Measurements from ENCODE around the gene MEGF8.
"Not testable (repeated sequence)": the region's sequence is repeated elsewhere in the genome, so short reads cannot be mapped to it uniquely, and the experiment has no call there.

MEGF8 gene

GRCh38 chr19:42311657-42312056, 13.8 kb upstream of the MEGF8 start:
- no peak for DNase-seq

- DNase-seq: no peak
These were observed 13.1 kb upstream of the MEGF8 start for GRCh38 chr19:42312370-42312769.

DNA sequence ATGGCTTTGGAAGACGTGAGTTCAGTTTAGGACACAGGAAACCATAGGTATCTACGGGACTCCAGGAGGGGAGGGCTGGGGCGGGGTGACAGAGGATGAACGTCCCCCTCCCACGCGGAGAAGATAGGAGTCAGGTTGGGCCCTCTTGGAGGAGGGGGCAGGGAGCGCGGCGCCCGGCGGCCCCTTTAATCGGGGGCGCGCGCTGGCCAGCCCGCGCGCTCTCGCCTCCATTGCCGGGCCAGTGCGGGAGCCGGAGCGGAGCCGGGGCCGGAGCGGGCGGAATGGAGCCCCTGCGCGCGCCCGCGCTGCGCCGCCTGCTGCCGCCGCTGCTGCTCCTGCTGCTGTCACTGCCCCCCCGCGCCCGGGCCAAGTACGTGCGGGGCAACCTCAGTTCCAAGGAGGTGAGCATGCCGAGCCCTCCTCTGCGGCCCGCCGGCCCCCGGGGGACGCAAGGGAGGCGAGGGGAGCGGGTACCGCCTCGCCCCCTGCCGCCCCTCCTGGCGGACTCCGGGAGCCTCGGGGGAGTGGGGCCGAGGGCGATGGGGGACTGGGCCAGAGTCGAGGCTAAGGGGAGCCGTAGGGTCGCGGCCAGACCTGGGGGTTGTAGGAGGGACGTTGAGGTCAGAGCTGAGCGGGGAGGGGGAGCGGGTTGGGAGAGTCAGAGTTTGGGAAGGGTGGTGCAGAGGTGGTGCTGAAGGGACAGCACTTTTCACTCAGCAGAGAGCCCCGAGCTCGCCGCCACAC, 12.2 kb upstream of the MEGF8 start, which contains the start of gene TMEM145:
Gene TMEM145 (plus strand): TSS at position 214 of the 744 bp plus-strand sequence. CDS start 68 bp downstream, at position 282.
- DNase-seq: no peak

- no peak for DNase-seq
These were observed 11.3 kb upstream of the MEGF8 start for GRCh38 chr19:42313840-42314755.

DNA sequence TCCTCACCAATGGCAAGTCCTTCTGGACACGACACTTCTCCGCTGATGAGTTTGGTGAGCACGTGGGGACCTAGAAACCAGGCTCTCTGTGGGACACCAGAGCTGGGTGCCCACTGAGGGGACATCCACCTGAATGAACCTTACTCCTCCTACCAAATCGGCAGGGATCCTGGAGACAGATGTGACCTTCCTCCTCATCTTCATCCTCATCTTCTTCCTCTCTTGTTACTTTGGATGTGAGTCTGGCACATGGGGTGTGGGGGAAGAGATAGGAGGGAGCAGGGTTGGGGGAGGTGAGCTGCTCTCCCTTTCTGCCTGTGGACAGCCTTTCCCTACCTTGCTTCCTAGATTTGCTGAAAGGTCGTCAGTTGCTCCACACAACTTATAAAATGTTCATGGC, 10.4 kb upstream of the MEGF8 start:
- no peak for DNase-seq

GRCh38 chr19:42316223-42317211, 8.9 kb upstream of the MEGF8 start:
- peak; percentile 33 for DNase-seq

DNA sequence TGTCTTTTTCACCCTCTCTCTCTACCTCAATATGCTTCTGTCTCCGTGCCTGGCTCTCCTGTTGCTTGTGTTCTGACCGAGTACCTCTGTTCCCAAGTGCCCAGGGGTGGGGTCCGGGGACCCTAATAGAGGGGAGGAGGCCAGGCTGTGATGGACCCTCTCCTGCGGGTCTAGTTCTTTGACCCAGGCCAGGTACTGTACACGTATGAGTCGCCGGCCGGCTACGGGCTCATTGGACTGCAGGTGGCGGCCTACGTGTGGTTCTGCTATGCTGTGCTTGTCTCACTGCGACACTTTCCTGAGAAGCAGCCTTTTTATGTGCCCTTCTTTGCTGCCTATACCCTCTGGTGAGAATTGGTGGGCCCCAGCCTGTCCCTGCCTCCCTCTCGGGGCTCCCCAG, 7.9 kb upstream of the MEGF8 start:
- DNase-seq: no peak

DNA sequence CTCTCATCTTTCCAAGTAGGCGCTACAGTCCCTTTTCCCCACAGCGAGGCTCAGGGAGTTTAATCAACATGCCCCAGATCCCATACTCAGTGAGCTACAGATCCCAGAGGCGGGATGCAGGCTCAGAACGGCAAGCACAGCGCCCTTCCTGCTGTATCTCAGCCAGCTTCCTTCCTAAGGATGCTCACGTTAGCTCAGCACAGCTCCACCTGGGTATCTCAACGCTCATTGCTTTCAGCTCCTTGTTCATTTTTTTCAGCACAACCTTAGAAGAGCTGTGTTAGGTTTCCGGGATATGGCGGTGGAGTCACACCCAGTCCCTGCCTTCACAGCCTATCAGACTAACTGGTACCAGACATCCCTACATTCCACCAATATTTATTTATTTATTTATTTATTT, 3.1 kb upstream of the MEGF8 start:
- DNase-seq: no peak

DNA sequence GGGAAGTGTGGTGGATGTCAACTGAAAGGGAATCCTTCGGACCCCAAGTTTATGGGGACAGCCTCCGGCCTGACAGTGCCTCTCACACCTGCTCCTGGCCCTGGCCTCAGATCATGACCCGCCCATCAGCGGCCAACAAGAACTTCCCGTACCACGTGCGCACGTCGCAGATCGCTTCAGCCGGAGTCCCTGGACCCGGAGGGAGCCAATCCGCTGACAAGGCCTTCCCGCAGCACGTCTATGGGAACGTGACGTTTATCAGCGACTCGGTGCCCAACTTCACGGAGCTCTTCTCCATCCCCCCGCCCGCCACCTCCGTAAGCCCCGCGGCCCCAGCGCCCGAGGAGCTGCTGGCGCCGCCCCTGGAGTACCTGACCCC, 2.0 kb upstream of the MEGF8 start:
- no peak for DNase-seq

DNA sequence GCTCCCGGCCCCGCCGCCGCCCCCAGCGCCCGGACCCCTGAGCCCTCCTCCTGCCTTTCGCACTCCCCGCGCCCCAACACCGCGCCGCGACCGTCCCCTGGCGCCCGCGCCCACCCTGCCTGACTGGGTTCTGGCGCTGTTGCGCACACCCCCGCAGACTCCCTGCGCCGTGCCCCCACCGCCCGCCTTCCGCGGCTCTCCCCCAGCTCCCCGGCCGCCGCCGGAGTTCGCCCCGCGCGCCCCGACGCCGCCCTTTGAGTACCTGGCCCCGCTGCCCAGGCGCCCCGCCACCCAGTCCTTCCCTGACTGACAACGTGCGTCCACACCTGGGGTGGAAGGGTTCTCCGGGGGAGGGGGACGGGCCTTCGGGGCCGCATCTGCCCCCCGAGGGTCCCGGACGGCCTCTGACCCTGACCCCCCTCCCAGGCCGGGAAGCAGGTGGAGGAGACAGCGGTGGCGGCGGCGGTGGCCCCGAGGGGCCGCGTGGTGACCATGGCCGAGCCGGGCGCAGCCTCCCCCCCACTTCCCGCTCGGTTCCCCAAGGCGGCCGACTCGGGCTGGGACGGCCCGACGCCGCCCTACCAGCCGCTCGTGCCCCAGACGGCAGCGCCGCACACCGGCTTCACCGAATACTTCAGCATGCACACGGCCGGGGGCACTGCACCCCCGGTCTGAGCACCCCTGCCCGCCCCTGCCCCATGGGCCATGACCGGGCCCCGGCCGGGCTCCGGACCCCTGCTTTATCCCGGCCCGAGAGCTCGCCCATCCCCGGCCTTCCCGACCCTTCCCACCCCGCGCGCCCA, 1.4 kb upstream of the MEGF8 start:
- DNase-seq: peak; percentile 28

- no peak for DNase-seq
These were observed 654 bp upstream of the MEGF8 start for GRCh38 chr19:42324655-42325307.

- peak; percentile 19 for DNase-seq
These were observed 699 bp downstream of the MEGF8 start for GRCh38 chr19:42325896-42326771.

DNA sequence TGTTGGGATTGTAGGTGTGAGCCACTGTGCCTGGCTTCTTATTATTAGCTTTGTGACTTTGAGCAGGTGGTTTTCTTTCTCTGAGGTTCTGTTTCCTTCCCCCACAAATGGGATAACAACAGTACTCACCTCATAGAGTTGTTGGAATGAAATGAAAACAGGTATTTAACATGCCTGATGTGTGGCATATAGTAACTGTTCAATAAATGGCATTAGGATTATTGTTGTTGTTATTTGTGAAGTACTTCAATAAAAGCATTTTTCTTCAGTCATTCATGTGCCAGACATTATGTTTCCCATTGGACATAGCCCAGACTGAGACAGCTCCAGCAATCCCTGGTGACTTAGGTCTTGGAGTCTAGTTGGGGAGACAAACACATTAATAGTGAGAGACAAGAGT, 1.5 kb downstream of the MEGF8 start:
- no peak for DNase-seq

- DNase-seq: no peak
These were observed 1.9 kb downstream of the MEGF8 start for GRCh38 chr19:42327381-42327780.

DNA sequence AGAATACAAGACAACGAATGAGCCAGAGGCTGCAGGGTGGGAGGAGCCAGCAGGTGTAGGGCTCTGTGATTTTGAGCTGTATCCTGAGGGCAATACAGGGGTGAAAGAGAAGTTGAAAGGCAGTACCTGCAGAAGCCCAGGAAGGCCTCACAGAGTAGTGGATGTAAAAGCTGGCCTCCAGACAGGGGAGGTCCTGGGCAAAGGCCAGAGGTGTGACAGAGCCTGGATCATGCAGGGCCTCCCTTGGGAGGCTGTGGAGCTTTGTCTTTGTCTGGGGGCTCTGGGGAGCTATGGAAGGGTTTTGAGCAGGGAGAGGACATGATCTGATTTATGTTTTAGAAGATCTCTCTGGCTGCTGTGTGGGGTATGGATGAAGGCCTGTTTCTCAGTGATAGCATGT, 2.7 kb downstream of the MEGF8 start:
- DNase-seq: no peak

GRCh38 chr19:42328854-42329253, 3.4 kb downstream of the MEGF8 start:
- no peak for DNase-seq

- no peak for DNase-seq
These were observed 4.8 kb downstream of the MEGF8 start for GRCh38 chr19:42330241-42330711.

GRCh38 chr19:42331333-42331732, 5.9 kb downstream of the MEGF8 start:
- not testable (repeated sequence) for DNase-seq

- DNase-seq: no peak
These were observed 6.6 kb downstream of the MEGF8 start for GRCh38 chr19:42332059-42332458.

DNA sequence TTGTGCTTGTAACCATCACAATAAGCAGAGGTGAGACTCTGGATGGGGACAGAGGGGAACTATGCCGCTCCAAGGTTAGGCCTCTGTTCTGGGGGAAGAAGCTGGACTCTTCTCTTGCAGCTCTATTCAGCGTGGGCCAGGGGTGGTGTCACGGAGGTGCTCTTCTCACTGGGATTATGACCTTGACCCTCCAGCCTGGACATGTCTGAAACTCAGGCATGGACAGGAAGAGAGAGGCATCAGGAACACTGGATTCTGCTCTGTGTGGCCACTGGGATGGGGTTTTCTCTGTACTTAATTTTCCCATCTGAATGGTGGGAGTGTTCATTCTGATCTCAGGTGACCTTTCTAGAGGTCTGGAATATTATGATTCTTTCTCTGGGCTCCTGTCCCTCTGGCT, 7.6 kb downstream of the MEGF8 start:
- DNase-seq: no peak

Measured in inflammatory macrophage treated with lipopolysaccharide for 4 hours (primary cell).